DMS53 (cell line): ENCODE results near the gene PLEK.
A peak's percentile ranks its signal among the peaks of the same experiment; 100 is the strongest.
"Not testable (repeated sequence)": the region's sequence is repeated elsewhere in the genome, so short reads cannot be mapped to it uniquely, and the experiment has no call there.

ENCODE experiments used
- DNase-seq: peaks from one replicate; lab custom pipeline; 2025; lab: John Stamatoyannopoulos, UW

Gene PLEK

GRCh38 chr2:68365087-68365486, at the start of gene PLEK:
TSS of gene PLEK (plus strand) at chr2:68365282. CDS start at chr2:68365352, 70 bp downstream.
- DNase-seq = no peak

- no peak for DNase-seq
Measured at GRCh38 chr2:68316111-68316510, 49.0 kb upstream of the PLEK start.

GRCh38 chr2:68317971-68318913, 46.8 kb upstream of the PLEK start:
- no peak for DNase-seq

- DNase-seq = peak; percentile 68
Measured at GRCh38 chr2:68318914-68319397, 46.1 kb upstream of the PLEK start.

- peak; percentile 76 for DNase-seq
Measured at GRCh38 chr2:68319398-68320117, 45.5 kb upstream of the PLEK start, which contains the start of gene CNRIP1. TSS of gene CNRIP1 (minus strand) at chr2:68319949. CDS start at chr2:68319400, 549 bp downstream.

GRCh38 chr2:68320118-68320641, 44.9 kb upstream of the PLEK start:
- DNase-seq = peak; percentile 75

GRCh38 chr2:68325056-68325455, 40.0 kb upstream of the PLEK start:
- DNase-seq = no peak

- DNase-seq = no peak
Measured at GRCh38 chr2:68328901-68329300, 36.2 kb upstream of the PLEK start.

- DNase-seq = no peak
Measured at GRCh38 chr2:68330691-68331090, 34.4 kb upstream of the PLEK start.

- DNase-seq = no peak
Measured at GRCh38 chr2:68333009-68333408, 32.1 kb upstream of the PLEK start.

- no peak for DNase-seq
Measured at GRCh38 chr2:68333931-68334330, 31.2 kb upstream of the PLEK start.

GRCh38 chr2:68336192-68336591, 28.9 kb upstream of the PLEK start:
- no peak for DNase-seq

- no peak for DNase-seq
Measured at GRCh38 chr2:68340226-68341061, 24.6 kb upstream of the PLEK start.

- no peak for DNase-seq
Measured at GRCh38 chr2:68341062-68341329, 24.1 kb upstream of the PLEK start.

GRCh38 chr2:68341583-68341982, 23.5 kb upstream of the PLEK start:
- no peak for DNase-seq

GRCh38 chr2:68342470-68342869, 22.6 kb upstream of the PLEK start:
- no peak for DNase-seq

- no peak for DNase-seq
Measured at GRCh38 chr2:68344031-68344430, 21.1 kb upstream of the PLEK start.

- no peak for DNase-seq
Measured at GRCh38 chr2:68345129-68345875, 19.8 kb upstream of the PLEK start.

GRCh38 chr2:68349091-68349490, 16.0 kb upstream of the PLEK start:
- DNase-seq = not testable (repeated sequence)

GRCh38 chr2:68351997-68352396, 13.1 kb upstream of the PLEK start:
- no peak for DNase-seq
